ENCODE results near the gene KCNIP2. TPM values are rescaled to one million over a fixed set of nuclear protein-coding genes. Genes with fewer than 3 reads are reported as not detected.

Gene KCNIP2
- total RNA-seq, 1 donor from 2014 or later = 5.5 TPM

DNA sequence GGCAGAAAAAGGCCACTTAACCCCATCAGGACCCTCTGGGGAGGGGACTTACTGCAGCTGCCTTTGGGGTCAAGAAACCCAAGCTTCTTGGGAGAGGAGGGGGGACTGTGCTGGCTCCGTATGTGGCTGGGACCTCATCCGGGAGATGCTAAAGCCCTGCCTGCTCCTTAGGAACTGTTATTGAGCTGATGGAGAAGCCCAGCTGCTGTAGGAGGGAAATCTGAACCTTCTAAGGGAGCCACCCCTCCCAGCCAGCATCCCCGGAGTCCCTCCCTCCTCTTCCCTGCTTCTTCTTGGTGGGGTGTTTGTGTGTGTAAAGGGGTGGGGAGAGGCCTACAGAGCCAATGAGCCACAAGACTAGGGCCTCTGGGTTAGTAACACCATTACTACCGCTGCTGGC lies 8.2 kb downstream of the KCNIP2 start:
- no peaks in the 10 kb centered on the region for H3K9me3 Mint-ChIP-seq (ENCODE audit: low read depth)
- H3K27me3 Mint-ChIP-seq = peaks cover 12% of the 10 kb centered on the region
- peaks cover 11% of the 10 kb centered on the region for H3K4me1 Mint-ChIP-seq (ENCODE audit: low read depth)
- no peaks in the 10 kb centered on the region for H3K36me3 Mint-ChIP-seq (ENCODE audit: insufficient read depth)
- no peak for DNase-seq (ENCODE audit: low spot score, unreplicated experiment)
- H3K27ac Mint-ChIP-seq = no peak overlapping the region
- no peak overlapping the region for H3K4me3 Mint-ChIP-seq (ENCODE audit: low read depth)
- TF ChIP-seq, protein P1, sequence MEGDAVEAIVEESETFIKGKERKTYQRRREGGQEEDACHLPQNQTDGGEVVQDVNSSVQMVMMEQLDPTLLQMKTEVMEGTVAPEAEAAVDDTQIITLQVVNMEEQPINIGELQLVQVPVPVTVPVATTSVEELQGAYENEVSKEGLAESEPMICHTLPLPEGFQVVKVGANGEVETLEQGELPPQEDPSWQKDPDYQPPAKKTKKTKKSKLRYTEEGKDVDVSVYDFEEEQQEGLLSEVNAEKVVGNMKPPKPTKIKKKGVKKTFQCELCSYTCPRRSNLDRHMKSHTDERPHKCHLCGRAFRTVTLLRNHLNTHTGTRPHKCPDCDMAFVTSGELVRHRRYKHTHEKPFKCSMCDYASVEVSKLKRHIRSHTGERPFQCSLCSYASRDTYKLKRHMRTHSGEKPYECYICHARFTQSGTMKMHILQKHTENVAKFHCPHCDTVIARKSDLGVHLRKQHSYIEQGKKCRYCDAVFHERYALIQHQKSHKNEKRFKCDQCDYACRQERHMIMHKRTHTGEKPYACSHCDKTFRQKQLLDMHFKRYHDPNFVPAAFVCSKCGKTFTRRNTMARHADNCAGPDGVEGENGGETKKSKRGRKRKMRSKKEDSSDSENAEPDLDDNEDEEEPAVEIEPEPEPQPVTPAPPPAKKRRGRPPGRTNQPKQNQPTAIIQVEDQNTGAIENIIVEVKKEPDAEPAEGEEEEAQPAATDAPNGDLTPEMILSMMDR (IDR thresholded peaks at IDR 0.05; ENCODE audit: unreplicated experiment) = no peak

DNA sequence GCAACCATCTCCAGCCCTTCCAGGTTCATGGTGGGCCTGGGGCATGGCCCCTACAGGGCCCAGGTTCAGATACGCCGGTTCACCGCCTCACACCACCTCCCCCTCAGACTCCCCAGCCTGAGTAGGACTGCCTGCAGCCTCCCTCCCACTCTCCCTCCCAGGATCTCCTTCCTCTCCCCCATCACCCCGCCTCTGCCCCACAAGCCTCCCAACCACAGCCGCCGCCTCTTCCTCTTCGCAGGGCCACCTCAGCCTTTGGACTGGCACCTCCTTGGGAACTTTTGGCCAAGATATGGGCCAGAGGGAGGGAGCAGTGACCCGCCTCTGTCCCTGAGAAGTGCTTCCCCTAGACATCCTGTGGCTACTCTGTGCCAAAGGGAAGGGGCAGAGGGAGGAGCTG lies 9.3 kb downstream of the KCNIP2 start:
- peaks cover 8% of the 10 kb centered on the region for H3K27me3 Mint-ChIP-seq
- no peak overlapping the region for H3K27ac Mint-ChIP-seq
- no peak overlapping the region for H3K4me3 Mint-ChIP-seq (ENCODE audit: low read depth)
- TF ChIP-seq, protein P1 (IDR thresholded peaks at IDR 0.05; ENCODE audit: unreplicated experiment) = no peak
- no peaks in the 10 kb centered on the region for H3K9me3 Mint-ChIP-seq (ENCODE audit: low read depth)
- peaks cover 16% of the 10 kb centered on the region for H3K4me1 Mint-ChIP-seq (ENCODE audit: low read depth)
- no peaks in the 10 kb centered on the region for H3K36me3 Mint-ChIP-seq (ENCODE audit: insufficient read depth)
- DNase-seq (ENCODE audit: low spot score, unreplicated experiment) = no peak

DNA sequence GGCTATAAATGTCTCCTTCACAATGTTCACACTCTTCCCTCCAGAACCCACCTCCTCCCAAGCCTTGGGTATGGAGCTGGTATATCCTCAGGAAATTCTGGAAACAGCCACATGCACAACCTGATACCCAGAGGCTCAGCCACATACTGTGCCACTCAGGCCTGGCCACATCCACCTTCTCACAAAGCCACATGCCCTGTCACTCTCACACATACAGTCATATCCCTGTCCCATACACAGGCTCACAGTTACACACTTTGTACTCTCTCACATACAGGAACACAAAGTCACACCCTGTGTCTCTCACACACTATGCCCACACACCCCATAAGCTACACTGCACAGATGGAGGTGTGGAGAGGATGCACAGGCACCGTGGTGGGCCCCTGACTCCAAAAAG lies 10.1 kb downstream of the KCNIP2 start:
- DNase-seq (ENCODE audit: low spot score, unreplicated experiment) = no peak
- Mint-ChIP-seq H3K9me3 (ENCODE audit: low read depth) (no peaks in the 10 kb centered on the region), H3K27me3 (no peaks in the 10 kb centered on the region), H3K4me1 (ENCODE audit: low read depth) (peaks cover 15% of the 10 kb centered on the region), H3K27ac (no peak overlapping the region), H3K4me3 (ENCODE audit: low read depth) (no peak overlapping the region), H3K36me3 (ENCODE audit: insufficient read depth) (no peaks in the 10 kb centered on the region)
- TF ChIP-seq, protein P1 (IDR thresholded peaks at IDR 0.05; ENCODE audit: unreplicated experiment) = no peak

DNA sequence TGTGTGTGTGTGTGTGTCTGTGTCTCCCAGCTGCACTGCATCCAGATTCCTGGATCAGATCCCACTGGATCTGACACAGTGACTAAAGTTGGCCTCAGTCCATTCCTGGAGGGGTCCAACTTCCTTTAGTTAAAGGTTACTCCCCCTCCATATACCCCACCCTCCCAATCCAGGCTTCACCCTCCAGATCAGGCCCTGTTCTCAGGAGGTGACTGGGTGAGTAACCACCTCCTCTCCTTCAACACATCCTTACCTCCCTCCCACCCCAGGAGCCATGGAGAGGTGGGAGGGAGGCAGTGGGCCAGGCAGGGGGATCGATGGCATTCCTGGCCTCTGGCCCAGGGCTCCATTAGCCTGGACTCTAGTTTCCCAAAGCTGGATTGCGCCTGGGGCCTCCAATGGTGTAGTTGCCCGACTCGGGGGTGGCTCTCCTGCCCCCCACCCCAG lies 11.3 kb downstream of the KCNIP2 start:
- no peaks in the 10 kb centered on the region for H3K9me3 Mint-ChIP-seq (ENCODE audit: low read depth)
- no peak overlapping the region for H3K4me3 Mint-ChIP-seq (ENCODE audit: low read depth)

DNA sequence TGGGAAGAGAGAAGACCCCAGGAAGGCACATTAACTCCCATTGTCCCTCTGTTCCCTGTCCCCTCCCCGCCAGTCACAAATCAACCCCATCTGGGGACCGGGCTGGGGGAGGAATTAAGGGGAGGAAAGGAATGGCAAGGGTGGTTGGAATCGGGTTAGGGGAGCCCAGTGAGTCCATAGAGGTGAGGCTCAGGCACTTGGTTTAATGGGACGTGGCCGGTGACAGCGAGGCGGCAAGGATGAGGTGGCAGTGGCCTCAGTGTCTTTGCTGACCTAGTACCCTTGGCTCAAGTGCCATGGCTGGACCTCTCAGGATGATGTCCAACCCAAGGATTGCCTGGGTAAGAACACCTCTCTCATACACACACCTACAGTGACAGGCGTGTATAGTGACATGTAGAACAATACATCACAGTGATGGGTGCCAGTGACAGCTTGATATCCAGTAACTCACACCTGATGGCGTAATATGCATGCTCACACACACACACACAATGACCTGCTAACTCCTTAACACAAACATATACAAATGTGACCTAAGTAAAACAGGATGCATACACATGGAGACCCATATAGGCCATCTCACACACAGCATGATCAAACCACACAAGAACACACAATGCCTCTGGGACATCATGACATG lies 12.3 kb downstream of the KCNIP2 start:
- TF ChIP-seq, protein P1 (IDR thresholded peaks at IDR 0.05; ENCODE audit: unreplicated experiment) = no peak
- Mint-ChIP-seq H3K27ac (peak overlapping the region; percentile 93), H3K27me3 (no peaks in the 10 kb centered on the region), H3K9me3 (ENCODE audit: low read depth) (no peaks in the 10 kb centered on the region), H3K4me3 (ENCODE audit: low read depth) (peak overlapping the region; percentile 76), H3K4me1 (ENCODE audit: low read depth) (peaks cover 15% of the 10 kb centered on the region), H3K36me3 (ENCODE audit: insufficient read depth) (no peaks in the 10 kb centered on the region)
- no peak for DNase-seq (ENCODE audit: low spot score, unreplicated experiment)

More for the DNA sequence above, 11.3 kb downstream of the KCNIP2 start:
- no peak for DNase-seq (ENCODE audit: low spot score, unreplicated experiment)
- Mint-ChIP-seq H3K27ac (no peak overlapping the region), H3K36me3 (ENCODE audit: insufficient read depth) (no peaks in the 10 kb centered on the region), H3K4me1 (ENCODE audit: low read depth) (peaks cover 15% of the 10 kb centered on the region), H3K27me3 (no peaks in the 10 kb centered on the region)
- TF ChIP-seq, protein P1 (IDR thresholded peaks at IDR 0.05; ENCODE audit: unreplicated experiment) = no peak

All from progenitor cell of endocrine pancreas (in vitro differentiated cells).